Stimulated activated CD8-positive, alpha-beta memory T cell treated with anti-CD3 and anti-CD28 coated beads, Interleukin-12 subunit alpha, Interleukin-12 subunit beta, amount 100 ng/mL, for 24 hours (primary cell): Measurements from ENCODE around the gene RRM1.
"Not testable (repeated sequence)": the region's sequence is repeated elsewhere in the genome, so short reads cannot be mapped to it uniquely, and the experiment has no call there.

ENCODE experiments used
- DNase-seq: peaks from one replicate; pipeline ENCODE4 v3.0.0-alpha.2; 2020; ENCODE audit errors: extremely low read depth

RRM1 gene

GRCh38 chr11:4083198-4083597, 11.4 kb upstream of the RRM1 start:
- no peak for DNase-seq

DNA sequence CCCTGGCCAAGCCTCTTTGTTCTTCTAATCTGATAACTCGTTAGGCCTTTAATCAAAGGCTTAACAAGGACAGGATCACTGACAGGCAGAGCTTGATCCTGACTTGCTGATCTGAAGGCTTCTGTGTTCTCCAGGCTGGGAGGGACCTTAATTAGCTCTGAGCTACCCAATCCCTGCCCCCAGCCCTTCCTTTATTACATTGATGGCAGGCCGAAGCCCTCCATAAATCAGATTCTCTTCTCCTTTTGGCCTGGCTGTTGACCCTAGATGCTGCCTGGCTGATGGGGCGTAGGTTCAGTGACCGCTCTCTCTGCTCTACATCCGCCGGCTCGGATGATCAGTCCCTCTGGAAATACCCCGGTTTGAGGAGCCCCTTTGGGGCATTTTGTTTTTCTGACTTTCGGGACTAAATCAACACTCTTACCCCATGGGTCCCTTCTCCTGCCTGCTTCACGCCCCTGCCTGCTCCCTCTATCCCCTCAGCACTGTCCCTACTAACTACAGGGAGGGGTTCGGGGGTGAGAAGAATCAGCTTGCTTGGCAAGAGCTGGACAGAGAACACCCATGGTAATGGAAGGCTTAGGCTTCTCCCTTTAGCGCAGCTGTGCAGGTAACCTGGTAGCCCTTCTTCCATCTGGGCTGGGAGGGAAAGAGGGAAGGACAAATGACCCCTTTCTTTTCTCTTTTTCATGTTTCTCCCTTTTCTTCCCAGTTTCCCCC, 10.0 kb upstream of the RRM1 start:
- DNase-seq, result no peak

DNA sequence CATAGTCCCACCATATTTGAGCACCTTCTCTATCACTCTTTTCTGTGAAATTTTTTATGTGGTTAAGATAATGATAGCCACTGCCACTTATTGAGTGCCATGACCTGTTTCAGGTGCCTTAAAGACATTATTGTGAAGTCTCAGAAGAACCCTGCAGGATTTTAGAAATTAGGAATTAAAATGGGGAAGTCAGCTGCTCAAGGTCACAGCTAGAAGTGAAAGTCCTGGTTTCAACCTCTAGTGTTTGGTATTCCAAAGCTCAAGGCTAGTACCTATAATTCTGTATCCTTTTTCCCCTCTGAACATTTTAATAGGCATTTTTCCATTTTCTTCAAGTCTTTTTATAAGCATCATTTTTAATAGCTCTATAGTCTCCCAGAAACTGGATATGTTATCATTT, 9.0 kb upstream of the RRM1 start:
- no peak for DNase-seq

GRCh38 chr11:4086575-4087353, 7.8 kb upstream of the RRM1 start:
- no peak for DNase-seq

DNA sequence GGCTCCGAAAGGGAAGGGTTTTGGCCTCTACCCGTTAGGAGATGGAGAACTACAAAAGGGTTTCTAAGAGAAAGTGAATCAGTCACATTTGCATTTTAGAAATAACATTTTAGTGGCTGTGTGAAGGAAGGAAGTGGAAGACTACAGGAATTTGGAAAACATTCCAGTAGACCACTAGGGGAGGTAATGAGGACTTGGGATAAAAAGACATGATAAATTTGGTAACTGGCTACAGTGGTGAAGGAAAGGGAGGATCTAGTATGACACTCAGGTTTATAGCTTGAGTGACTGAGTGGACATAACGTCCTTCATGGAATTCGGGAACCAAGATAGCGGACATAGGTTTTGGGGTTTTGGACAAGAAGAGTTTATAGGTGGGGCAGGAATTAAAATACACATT, 7.0 kb upstream of the RRM1 start:
- no peak for DNase-seq

- no peak for DNase-seq
Measured at GRCh38 chr11:4090258-4090657, 4.3 kb upstream of the RRM1 start.

DNA sequence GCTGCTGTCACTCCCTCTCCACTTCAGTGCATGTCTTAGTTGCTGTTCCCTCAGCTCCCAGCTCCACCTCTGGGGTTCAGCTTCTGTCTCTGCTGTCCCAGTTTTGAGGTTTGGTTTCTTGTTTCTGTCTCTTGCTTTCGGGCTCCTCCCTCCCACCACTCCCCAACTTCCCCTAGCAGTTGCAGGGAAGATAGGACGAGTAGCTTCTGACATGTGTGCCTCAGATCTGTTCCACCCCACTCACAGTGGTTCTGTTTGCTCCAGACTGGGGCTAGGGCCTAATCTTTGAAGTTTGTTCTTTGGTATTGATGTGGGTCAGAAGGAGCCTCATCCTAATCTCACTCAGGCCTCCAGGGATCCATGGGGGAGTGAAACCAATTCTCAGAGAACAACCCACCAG, 2.6 kb upstream of the RRM1 start:
- DNase-seq, result no peak

GRCh38 chr11:4093519-4094347, 866 bp upstream of the RRM1 start:
- no peak for DNase-seq

GRCh38 chr11:4095509-4096230, 1.1 kb downstream of the RRM1 start:
- no peak for DNase-seq

DNA sequence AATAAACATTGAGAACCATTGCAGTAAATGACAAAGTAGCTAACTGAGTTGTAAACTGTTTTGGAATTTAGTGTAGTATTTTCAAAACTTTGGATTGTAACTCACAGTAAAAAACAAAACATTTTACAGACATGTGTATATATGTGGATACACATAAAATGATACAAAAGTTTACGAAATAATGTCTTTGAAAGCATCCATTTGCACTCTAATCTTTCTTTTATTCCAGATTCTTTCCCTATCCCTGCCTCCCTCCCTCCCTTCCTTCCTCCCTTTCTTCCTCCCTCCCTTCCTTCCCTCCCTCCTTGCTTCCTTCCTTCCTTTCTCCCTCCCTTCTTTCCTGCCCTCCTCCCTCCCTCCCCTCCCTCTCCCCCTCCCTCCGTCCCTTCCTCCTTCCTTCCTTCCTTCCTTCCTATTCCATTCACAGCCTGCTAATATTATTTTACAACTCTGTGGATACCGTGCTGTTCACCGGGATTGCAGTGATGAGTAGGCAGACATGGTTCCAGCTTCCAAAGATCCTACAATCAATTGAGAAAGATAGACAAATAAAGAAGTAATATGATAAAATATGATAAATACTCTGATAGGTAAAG, 3.5 kb downstream of the RRM1 start:
- DNase-seq, result no peak

GRCh38 chr11:4102711-4103110, 8.1 kb downstream of the RRM1 start:
- no peak for DNase-seq

GRCh38 chr11:4103269-4103668, 8.7 kb downstream of the RRM1 start:
- no peak for DNase-seq

GRCh38 chr11:4105916-4106315, 11.3 kb downstream of the RRM1 start:
- DNase-seq, result no peak

GRCh38 chr11:4111834-4112233, 17.2 kb downstream of the RRM1 start:
- no peak for DNase-seq

- no peak for DNase-seq
Measured at GRCh38 chr11:4115128-4115527, 20.5 kb downstream of the RRM1 start.

DNA sequence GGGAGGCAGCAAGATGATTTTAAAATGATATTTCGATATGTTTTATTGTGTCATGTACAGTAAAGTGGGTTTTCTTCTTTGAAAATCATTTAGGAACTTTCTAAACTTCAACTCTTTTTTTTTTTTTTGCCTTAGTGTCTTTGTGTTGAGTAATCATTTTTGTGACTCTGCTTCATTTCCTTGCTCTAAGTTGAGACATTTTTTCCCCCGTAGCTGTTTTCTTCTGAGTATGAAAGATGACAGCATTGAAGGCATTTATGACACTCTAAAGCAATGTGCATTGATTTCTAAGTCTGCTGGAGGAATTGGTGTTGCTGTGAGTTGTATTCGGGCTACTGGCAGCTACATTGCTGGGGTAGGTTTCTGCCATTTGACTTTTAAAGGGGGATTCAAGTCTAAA, 23.5 kb downstream of the RRM1 start:
- DNase-seq, result no peak

GRCh38 chr11:4123218-4123617, 28.6 kb downstream of the RRM1 start:
- no peak for DNase-seq

GRCh38 chr11:4125141-4125540, 30.5 kb downstream of the RRM1 start:
- DNase-seq, result no peak

- no peak for DNase-seq
Measured at GRCh38 chr11:4127357-4127756, 32.8 kb downstream of the RRM1 start.

DNA sequence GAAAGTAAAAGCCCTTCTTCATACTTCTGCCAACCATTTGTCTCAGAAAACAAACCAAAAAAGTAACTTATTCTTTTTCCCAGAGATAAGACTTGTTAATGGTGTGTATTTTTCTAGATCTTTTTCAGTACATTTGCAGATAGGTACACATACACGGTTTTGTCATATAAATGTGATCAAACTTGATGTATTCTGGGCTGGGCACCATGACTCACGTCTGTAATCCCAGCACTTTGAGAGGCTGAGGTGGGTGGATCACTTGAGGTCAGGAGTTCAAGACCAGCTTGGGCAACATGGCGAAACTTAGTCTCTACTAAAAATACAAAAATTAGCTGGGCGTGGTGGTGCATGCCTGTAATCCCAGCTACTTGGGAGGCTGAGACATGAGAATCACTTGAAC, 35.6 kb downstream of the RRM1 start:
- not testable (repeated sequence) for DNase-seq

GRCh38 chr11:4134806-4135205, 40.2 kb downstream of the RRM1 start:
- no peak for DNase-seq

DNA sequence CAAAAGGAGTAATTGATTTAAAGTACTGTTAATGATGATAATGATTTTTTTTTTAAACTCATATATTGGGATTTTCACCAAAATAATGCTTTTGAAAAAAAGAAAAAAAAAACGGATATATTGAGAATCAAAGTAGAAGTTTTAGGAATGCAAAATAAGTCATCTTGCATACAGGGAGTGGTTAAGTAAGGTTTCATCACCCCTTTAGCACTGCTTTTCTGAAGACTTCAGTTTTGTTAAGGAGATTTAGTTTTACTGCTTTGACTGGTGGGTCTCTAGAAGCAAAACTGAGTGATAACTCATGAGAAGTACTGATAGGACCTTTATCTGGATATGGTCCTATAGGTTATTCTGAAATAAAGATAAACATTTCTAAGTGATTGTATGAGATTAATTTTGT, 43.9 kb downstream of the RRM1 start:
- DNase-seq, result no peak
